ENCODE measurements around the gene OTULIN.

Gene OTULIN

DNA sequence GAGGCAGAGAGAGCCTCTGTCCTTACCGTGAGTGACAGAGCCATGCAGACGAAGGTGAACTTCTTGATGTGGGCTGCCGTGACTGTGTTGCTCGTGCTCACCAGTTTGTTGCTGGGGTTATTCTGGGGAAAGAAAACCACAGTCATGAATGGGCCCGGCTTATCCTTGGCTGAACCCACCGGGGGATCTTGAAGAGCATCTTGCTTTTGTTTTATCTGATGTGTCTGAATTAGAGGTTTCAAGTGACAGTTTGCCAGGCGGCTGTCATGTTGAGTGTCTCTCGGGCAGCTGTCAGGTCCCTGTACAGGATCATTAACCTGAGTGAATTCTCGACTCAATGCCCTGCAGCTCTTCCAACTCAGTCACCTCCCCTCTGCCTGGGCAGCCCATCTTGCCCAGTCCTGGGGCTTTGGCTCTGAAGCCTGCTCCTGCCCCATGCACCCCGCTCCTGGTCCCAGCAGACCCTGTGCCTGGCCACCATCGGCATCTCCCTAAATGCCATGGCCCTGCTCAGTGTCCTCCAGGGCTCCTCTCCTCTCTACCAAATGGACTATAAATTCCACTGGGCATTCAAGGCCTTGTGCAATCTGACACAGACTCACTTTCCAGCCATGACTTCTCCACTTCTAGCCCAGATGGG, 77.4 kb downstream of the OTULIN start:
- no peak for DNase-seq (ENCODE audit: low spot score)

DNA sequence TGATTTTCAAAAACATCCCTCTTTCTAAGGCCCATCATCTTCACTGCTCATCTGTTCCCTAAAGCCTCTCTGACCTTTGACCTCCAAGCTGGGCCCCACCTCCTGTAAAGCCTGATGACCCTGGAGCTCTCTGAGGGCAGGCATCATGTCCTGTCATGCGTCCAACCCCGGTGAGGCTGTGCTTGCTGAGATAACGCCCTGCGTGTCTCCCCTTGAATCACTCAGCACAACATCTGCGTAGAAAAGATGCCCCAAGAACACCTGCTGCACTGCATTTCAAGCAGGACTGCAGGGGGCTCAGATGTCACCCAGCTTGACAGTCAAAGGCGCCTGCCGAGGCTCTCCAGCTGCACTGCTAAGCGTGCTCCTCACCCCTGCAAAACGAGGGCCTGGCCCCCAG, 78.0 kb downstream of the OTULIN start:
- DNase-seq (ENCODE audit: low spot score), result no peak

DNA sequence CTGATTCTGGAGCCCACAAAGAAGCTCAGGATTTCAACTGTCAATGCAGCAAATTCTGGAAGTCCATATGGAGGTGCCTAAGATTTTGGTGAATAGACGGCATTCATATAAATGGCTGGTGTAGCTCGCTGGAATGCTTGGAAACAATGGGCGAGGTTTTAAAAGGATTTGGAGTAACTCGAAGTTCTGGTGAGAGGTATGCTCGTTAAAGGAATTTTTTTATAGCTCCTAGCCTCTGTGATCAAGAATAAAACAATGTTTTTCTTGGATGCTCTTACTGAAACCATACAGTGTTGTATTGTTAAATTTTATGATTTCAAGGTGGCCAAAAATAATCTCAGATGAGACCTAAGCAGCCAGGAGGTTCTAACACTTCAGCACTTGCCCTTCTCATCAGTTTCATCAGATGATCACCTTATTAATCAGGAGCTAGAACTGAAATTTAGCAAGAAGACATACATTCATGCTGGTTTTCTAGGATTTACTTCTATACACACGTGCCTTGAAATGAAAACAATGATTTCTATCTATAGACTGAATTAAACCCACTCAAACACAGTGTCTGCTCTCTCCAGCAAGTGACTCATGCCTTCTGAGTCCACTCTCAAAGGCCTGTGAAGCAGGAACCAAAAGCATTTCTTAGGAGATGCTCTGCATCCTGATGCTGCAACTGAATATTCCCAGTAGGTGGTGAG, 79.2 kb downstream of the OTULIN start:
- DNase-seq (ENCODE audit: low spot score), result no peak

DNA sequence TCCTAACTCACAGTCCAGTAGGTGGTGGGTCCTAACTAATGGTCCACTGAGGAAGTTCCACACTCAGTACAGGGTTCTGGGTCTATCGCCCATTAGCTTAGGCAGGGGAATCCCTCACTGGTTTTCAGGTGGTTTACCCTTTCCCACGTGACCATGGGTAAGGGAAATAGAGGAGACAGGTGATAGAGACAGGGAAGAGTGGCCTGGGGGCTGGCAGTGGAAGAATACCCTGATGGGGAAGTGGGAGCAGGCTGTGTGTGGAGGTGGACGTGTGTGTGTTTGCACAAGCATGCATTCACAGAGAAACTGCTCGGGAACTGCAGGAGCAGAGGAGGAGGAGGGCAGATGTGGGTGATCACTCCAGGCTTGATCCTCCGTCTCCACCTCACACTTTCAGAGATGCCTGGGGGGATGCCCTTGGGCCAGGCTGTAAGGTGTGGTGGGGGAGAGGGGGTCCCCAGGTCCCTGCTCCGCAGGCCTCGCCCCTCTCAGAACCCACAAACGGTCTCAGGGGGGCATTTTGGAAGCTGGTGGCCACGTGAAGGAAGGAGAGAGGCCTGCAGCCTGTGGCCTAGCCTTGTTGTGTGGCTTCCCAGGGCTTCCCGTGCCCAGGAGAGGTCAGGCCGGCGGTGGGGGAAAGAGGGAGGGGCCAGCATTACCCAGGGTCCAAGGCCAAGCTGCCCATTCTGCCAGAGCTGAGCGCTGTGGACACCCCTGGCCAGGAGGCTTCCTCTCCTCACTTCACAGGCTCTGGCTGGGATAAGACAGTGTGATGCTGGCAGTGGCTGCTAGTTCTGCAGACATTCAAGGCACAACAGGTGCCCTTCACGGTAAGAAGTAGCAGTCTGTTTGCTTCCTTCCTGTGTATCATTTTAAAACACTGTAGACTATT, 80.0 kb downstream of the OTULIN start:
- DNase-seq (ENCODE audit: low spot score), result no peak

DNA sequence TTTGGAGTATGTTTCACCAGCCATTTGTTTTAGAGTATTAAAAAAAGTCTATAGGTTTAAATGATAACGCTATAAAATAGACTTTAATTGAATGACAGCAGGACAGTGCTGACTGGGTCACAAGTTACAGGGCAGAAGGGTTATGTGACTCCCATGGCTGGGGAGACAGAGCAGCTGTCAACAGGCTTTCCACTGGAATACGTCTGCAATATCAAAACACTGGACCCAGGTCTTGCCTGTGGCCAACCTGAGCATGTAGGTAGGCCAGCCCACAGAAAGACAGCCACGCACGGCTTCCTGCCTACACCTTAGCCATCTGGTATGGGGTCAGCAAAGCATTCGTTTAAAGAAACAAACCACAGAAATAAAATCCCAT, 80.7 kb downstream of the OTULIN start:
- DNase-seq (ENCODE audit: low spot score), result no peak

DNA sequence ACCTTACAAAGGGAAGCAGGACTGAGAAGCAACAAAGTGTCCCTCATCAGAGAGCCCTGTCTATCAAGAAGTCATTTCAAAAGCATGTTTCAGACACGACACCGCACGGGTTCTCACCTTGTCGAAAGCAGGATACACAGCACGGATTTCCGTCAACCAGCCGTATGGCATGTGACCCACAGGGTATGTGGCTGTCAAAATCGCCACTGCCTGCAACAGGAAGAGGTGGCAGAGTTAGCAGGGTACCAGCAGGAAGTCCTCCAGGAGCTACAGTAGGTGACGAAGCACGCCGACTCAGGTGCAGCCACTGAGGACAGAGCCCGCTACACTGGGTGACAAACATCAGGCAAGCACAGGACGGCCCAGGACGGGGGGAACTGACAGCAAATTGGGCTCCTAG, 81.2 kb downstream of the OTULIN start:
- no peak for DNase-seq (ENCODE audit: low spot score)

DNA sequence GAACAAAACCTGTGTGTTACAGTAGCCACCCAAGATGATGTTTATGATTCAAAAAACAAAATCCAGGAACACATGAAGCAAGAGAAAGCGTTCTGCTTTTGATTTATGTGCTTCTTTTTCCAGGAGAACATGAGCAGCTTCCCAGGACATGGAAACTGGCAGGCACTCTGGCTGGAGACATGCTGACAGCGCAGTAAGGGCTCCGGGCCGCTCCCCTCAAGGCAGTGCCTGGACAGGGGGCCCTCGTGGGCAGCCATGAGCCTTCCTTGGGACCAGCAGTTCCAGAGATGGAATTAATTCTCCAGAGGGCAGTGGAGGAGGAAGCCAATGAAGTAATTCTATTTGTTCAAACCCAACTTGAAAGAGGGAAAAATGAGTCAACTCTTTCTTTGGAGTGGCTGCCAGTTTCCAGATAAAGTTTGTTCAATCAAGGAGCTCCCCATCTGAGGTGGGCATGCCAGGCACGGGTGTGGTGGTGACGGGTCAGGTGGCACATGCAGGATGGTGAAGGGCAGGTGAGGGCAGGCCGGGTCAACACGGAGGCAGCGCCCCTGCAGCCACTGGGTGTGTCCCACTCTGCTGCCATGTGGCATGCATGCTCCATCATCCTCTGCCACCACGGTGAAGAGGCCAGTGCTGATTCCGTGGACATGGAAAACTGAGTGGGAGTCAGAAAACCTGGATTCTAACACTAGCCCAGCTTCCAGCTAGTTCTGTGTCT, 83.8 kb downstream of the OTULIN start:
- DNase-seq (ENCODE audit: low spot score), result no peak

Data from Ammon's horn (tissue), 1 donor.